T-cell (primary cell): Measurements from ENCODE around the gene PLEKHA8. TPM values are rescaled to one million over a fixed set of nuclear protein-coding genes. Genes with fewer than 3 reads are reported as not detected.

Experiments used
- ATAC-seq, 4 experiments: fragments of 200-7000 bp in 3 of 4; fragments of 150-1000 bp in 1 of 4; cut with Tn5 transposase; replicated peaks in 1 of 4; 1 replicate in 3 of 4; 2 replicates in 1 of 4; pipeline ENCODE4 v1.10.0; 2021; ENCODE audit warnings: moderate library complexity in 3 of 4, mild to moderate bottlenecking in 2 of 4, moderate number of reproducible peaks in 1 of 4
- CTCF ChIA-PET, 2 donors: fragments of 300-600 bp; sonication (Branson Sonifier 250); formaldehyde crosslinking; loops; one replicate each; lab custom pipeline; 2022; ENCODE audit warnings: antibody characterized with exemption in 2 of 2; lab: Charles Lee
- POLR2A ChIA-PET, 2 donors: fragments of 300-600 bp; sonication (Branson Sonifier 250); formaldehyde crosslinking; loops; one replicate each; lab custom pipeline; 2022; ENCODE audit warnings: antibody characterized with exemption in 2 of 2; lab: Charles Lee
- DNase-seq, 35 experiments: peaks; one replicate each; pipeline versions ENCODE4 v3.0.0 to v3.0.0-alpha.2; 2013 to 2023
- H3K27ac ChIP-seq: one replicate; pipeline ENCODE4 v1.5.1; 2013; ENCODE audit warnings: low read length
- H3K27me3 ChIP-seq, 2 experiments: replicated peaks in 1 of 2; 1 replicate in 1 of 2; 2 replicates in 1 of 2; pipeline versions ENCODE4 v1.6.1 to v1.7.0; 2013; ENCODE audit warnings: low read length in 1 of 2, mixed read lengths in 1 of 2; ENCODE audit not compliant: control insufficient read depth in 2 of 2, insufficient read depth in 2 of 2; ENCODE audit errors: extremely low read depth in 1 of 2
- H3K36me3 ChIP-seq, 2 donors: 1 replicate in 1 of 2; 2 replicates in 1 of 2; pipeline versions ENCODE4 v1.6.1 to v1.7.0; 2013; ENCODE audit warnings: low read length in 1 of 2; ENCODE audit not compliant: control insufficient read depth in 2 of 2, insufficient read depth in 1 of 2; ENCODE audit errors: extremely low read depth in 1 of 2
- H3K4me1 ChIP-seq, 2 experiments: 1 replicate in 1 of 2; 2 replicates in 1 of 2; pipeline versions ENCODE4 v1.6.1 to v1.7.0; 2013; ENCODE audit warnings: low read length in 2 of 2, mixed read lengths in 1 of 2; ENCODE audit not compliant: insufficient read depth in 2 of 2, control insufficient read depth in 1 of 2; ENCODE audit errors: extremely low read depth in 1 of 2
- H3K4me3 ChIP-seq, 2 donors: 1 replicate in 1 of 2; 2 replicates in 1 of 2; pipeline versions ENCODE4 v1.5.1 to v1.7.0; 2013; ENCODE audit warnings: mild to moderate bottlenecking in 2 of 2, low read length in 1 of 2, moderate library complexity in 1 of 2; ENCODE audit not compliant: control insufficient read depth in 1 of 2; ENCODE audit errors: extremely low read depth in 1 of 2
- H3K9me3 ChIP-seq: 2 replicates; pipeline ENCODE4 v1.7.0; 2013
- H3K27ac Mint-ChIP-seq, 2 donors: one replicate each; pipeline ENCODE4 v1.8.0; 2020 to 2021; ENCODE audit warnings: mild to moderate bottlenecking in 2 of 2, mixed read lengths in 2 of 2
- H3K27me3 Mint-ChIP-seq, 2 donors: one replicate each; pipeline ENCODE4 v1.8.0; 2021 to 2022; ENCODE audit warnings: mixed read lengths in 2 of 2
- H3K36me3 Mint-ChIP-seq: one replicate; pipeline ENCODE4 v1.8.0; 2021; ENCODE audit warnings: mixed read lengths
- H3K4me1 Mint-ChIP-seq, 3 donors: one replicate each; pipeline ENCODE4 v1.8.0; 2020 to 2022; ENCODE audit warnings: mixed read lengths in 3 of 3, mild to moderate bottlenecking in 1 of 3
- H3K4me3 Mint-ChIP-seq, 3 donors: one replicate each; pipeline ENCODE4 v1.8.0; 2020 to 2022; ENCODE audit warnings: mild to moderate bottlenecking in 3 of 3, mixed read lengths in 3 of 3, moderate library complexity in 3 of 3
- H3K9me3 Mint-ChIP-seq, 3 donors: one replicate each; pipeline ENCODE4 v1.8.0; 2020 to 2022; ENCODE audit warnings: mixed read lengths in 3 of 3
- WGBS: methylation state at CpG from one replicate; pipeline ENCODE4 v1.1.5; 2013; ENCODE audit warnings: missing lambda C conversion rate; ENCODE audit not compliant: insufficient coverage; 5-methylcytosine and 5-hydroxymethylcytosine counted together
- total RNA-seq, 35 experiments: library from RNA in 6 of 35; stranded (reverse) in 6 of 35; fragments of 120-200 nt in 1 of 35; gene quantifications; one replicate each; pipeline versions ENCODE4 v1.2.1 to v1.2.4 and lab custom pipeline; 2013 to 2026

Gene PLEKHA8
- total RNA-seq, 5 donors from 2014 or later (not counting 1 experiment from before 2014, with no cell fraction given): 8.6 to 11.2 (median 9.9) TPM

GRCh38 chr7:30162622-30163124 is 134.5 kb downstream of the PLEKHA8 start:
- H3K4me1 Mint-ChIP-seq: peaks cover 48 to 54% (median 54%) of the 10 kb centered on the region in 3 donors
- 47% methylated on average over 3 of the region's 5 CpGs for WGBS
- Histone ChIP-seq H3K9me3 (no peaks in the 10 kb centered on the region), H3K36me3 (no peaks in the 10 kb centered on the region), H3K4me1 (peaks cover 29 to 41% of the 10 kb centered on the region in 2 experiments), H3K27me3 (no peaks in the 10 kb centered on the region), H3K4me3 (no peak overlapping the region), H3K27ac (peak overlapping the region; percentile 37)
- peak in 5 of 35 experiments; percentile 11 to 28 (median 14) for DNase-seq
- ChIA-PET CTCF (interaction anchor here in 1 of 2 donors (0.6 to 1.0 kb wide), 2 partner anchors 187 to 296 kb away, joined by 3 to 4 read pairs; no protein-coding TSS in a partner anchor), POLR2A (interaction anchor here in 1 of 2 donors (0.7 kb wide), 1 partner anchor 26 kb away, joined by 4 read pairs; no protein-coding TSS in a partner anchor)
- H3K27me3 Mint-ChIP-seq: no peaks in the 10 kb centered on the region
- H3K9me3 Mint-ChIP-seq: no peaks in the 10 kb centered on the region
- peak in 3 of 4 experiments; percentile 46 to 73 (median 65) for ATAC-seq
- H3K36me3 Mint-ChIP-seq: peaks cover 1% of the 10 kb centered on the region
- H3K4me3 Mint-ChIP-seq: peak overlapping the region; percentile 25 to 67 (median 50)
- H3K27ac Mint-ChIP-seq: peak overlapping the region; percentile 53 to 75

- H3K4me1 Mint-ChIP-seq: peaks cover 43 to 52% (median 51%) of the 10 kb centered on the region in 3 donors
Observed at GRCh38 chr7:30163231-30163894, 135.2 kb downstream of the PLEKHA8 start.

GRCh38 chr7:30164567-30164966 is 136.4 kb downstream of the PLEKHA8 start:
- no peak overlapping the region for H3K27ac Mint-ChIP-seq
- peak in 1 of 35 experiments; percentile 41 for DNase-seq
- H3K9me3 ChIP-seq: no peaks in the 10 kb centered on the region
- no peaks in the 10 kb centered on the region for H3K27me3 Mint-ChIP-seq
- ChIA-PET POLR2A (no interaction called here), CTCF (interaction anchor here (0.6 to 1.1 kb wide), 4 partner anchors 63 to 1795 kb away, joined by 3 to 7 read pairs (median 4); no protein-coding TSS in a partner anchor)
- no peaks in the 10 kb centered on the region for H3K27me3 ChIP-seq
- peaks cover 23 to 30% of the 10 kb centered on the region in 2 experiments for H3K4me1 ChIP-seq
- no peaks in the 10 kb centered on the region for H3K9me3 Mint-ChIP-seq
- no peak for ATAC-seq
- no peak overlapping the region for H3K4me3 Mint-ChIP-seq
- H3K4me3 ChIP-seq: no peak overlapping the region
- WGBS: 93% methylated on average over 5 of the region's 6 CpGs
- H3K36me3 Mint-ChIP-seq: peaks cover 4% of the 10 kb centered on the region
- H3K27ac ChIP-seq: no peak overlapping the region
- no peaks in the 10 kb centered on the region for H3K36me3 ChIP-seq
- peaks cover 34 to 43% (median 42%) of the 10 kb centered on the region in 3 donors for H3K4me1 Mint-ChIP-seq

More at GRCh38 chr7:30163231-30163894, 135.2 kb downstream of the PLEKHA8 start:
- no peaks in the 10 kb centered on the region for H3K36me3 ChIP-seq
- no peaks in the 10 kb centered on the region for H3K27me3 ChIP-seq
- peak overlapping the region; percentile 37 for H3K27ac ChIP-seq
- peak in 22 of 35 experiments; percentile 2 to 45 (median 22) for DNase-seq
- H3K4me3 Mint-ChIP-seq: peak overlapping the region; percentile 50 to 67 (median 53)
- peak overlapping the region; percentile 36 to 75 for H3K27ac Mint-ChIP-seq
- no peak overlapping the region for H3K4me3 ChIP-seq
- no peaks in the 10 kb centered on the region for H3K9me3 Mint-ChIP-seq
- no peaks in the 10 kb centered on the region for H3K9me3 ChIP-seq
- peaks cover 29 to 40% of the 10 kb centered on the region in 2 experiments for H3K4me1 ChIP-seq
- no peaks in the 10 kb centered on the region for H3K27me3 Mint-ChIP-seq
- ATAC-seq: peak; percentile 33 to 45 (median 43)
- H3K36me3 Mint-ChIP-seq: peaks cover 4% of the 10 kb centered on the region
- CTCF ChIA-PET: interaction anchor here (0.6 to 1.1 kb wide), 4 partner anchors 16 to 295 kb away, joined by 4 to 5 read pairs (median 4); no protein-coding TSS in a partner anchor
- WGBS: 25% methylated on average over 4 of the region's 13 CpGs
- POLR2A ChIA-PET: no interaction called here

- no peaks in the 10 kb centered on the region for H3K9me3 ChIP-seq
Observed at GRCh38 chr7:30165590-30165989, 137.4 kb downstream of the PLEKHA8 start.

GRCh38 chr7:30166155-30166840 is 138.1 kb downstream of the PLEKHA8 start:
- Histone ChIP-seq H3K27me3 (no peaks in the 10 kb centered on the region), H3K4me3 (no peak overlapping the region), H3K9me3 (no peaks in the 10 kb centered on the region), H3K27ac (no peak overlapping the region), H3K4me1 (peaks cover 17 to 21% of the 10 kb centered on the region in 2 experiments), H3K36me3 (no peaks in the 10 kb centered on the region)
- no peak overlapping the region for H3K4me3 Mint-ChIP-seq
- no peak for ATAC-seq
- H3K36me3 Mint-ChIP-seq: peaks cover 4% of the 10 kb centered on the region
- ChIA-PET POLR2A (interaction anchor here in 1 of 2 donors (0.5 kb wide), 1 partner anchor 149 kb away, joined by 5 read pairs; no protein-coding TSS in a partner anchor), CTCF (interaction anchor here (0.5 to 0.9 kb wide), 4 partner anchors 81 to 180 kb away, joined by 3 to 5 read pairs (median 4); no protein-coding TSS in a partner anchor)
- H3K9me3 Mint-ChIP-seq: no peaks in the 10 kb centered on the region
- H3K4me1 Mint-ChIP-seq: peaks cover 21 to 29% (median 27%) of the 10 kb centered on the region in 3 donors
- no peak overlapping the region for H3K27ac Mint-ChIP-seq
- no peaks in the 10 kb centered on the region for H3K27me3 Mint-ChIP-seq
- DNase-seq: no peak
- WGBS: 100% methylated on average over 4 of the region's 12 CpGs

More at GRCh38 chr7:30165590-30165989, 137.4 kb downstream of the PLEKHA8 start:
- ATAC-seq (no peak), DNase-seq (no peak)
- ChIA-PET CTCF (interaction anchor here (0.5 to 0.6 kb wide), 2 partner anchors 107 to 181 kb away, joined by 3 to 5 read pairs; no protein-coding TSS in a partner anchor), POLR2A (interaction anchor here in 1 of 2 donors (0.5 kb wide), 1 partner anchor 148 kb away, joined by 5 read pairs; no protein-coding TSS in a partner anchor)
- Mint-ChIP-seq H3K36me3 (peaks cover 4% of the 10 kb centered on the region), H3K9me3 (no peaks in the 10 kb centered on the region), H3K4me3 (no peak overlapping the region), H3K27me3 (no peaks in the 10 kb centered on the region), H3K27ac (no peak overlapping the region), H3K4me1 (peaks cover 26 to 33% (median 32%) of the 10 kb centered on the region in 3 donors)
- no peak overlapping the region for H3K27ac ChIP-seq
- H3K4me3 ChIP-seq: no peak overlapping the region
- H3K4me1 ChIP-seq: peaks cover 17 to 24% of the 10 kb centered on the region in 2 experiments
- no peaks in the 10 kb centered on the region for H3K27me3 ChIP-seq
- H3K36me3 ChIP-seq: no peaks in the 10 kb centered on the region
- no CpG with 5 or more reads among the region's 3 CpGs for WGBS
